ENCODE data around the gene FAM204A.

FAM204A gene

GRCh38 chr10:118332236-118332635 lies 9.9 kb downstream of the FAM204A start:
- DNase-seq (ENCODE audit: low spot score) (no peak), FAIRE-seq (no peak)

- no peak for FAIRE-seq
- DNase-seq (ENCODE audit: low spot score), result no peak
These were observed 11.6 kb downstream of the FAM204A start for GRCh38 chr10:118330295-118331076.

GRCh38 chr10:118324140-118324539 lies 18.0 kb downstream of the FAM204A start:
- DNase-seq (ENCODE audit: low spot score) (no peak), FAIRE-seq (no peak)

- no peak for FAIRE-seq
- no peak for DNase-seq (ENCODE audit: low spot score)
These were observed 20.2 kb downstream of the FAM204A start for GRCh38 chr10:118321724-118322575.

DNA sequence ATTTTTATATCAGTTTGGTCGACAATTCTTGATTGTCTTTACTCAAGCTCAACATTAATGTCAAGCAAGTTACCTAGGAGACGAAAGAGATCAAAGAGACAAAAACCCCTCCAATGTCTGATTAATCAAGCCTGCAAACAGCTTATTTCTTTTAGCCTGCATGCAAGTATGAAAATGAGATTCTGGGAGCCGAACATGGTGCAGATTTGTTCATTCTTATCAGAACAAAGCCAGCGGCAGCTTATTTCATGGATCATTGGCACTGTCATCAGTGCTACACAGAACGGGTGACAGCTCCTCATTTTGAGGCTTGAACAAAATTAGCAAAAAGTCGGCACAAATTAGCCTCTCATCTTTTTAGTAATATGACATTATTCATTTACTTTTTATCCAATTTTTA lies 26.5 kb downstream of the FAM204A start:
- FAIRE-seq (no peak), DNase-seq (ENCODE audit: low spot score) (no peak)

- FAIRE-seq (no peak), DNase-seq (ENCODE audit: low spot score) (no peak)
These were observed 27.2 kb downstream of the FAM204A start for GRCh38 chr10:118314882-118315281.

GRCh38 chr10:118311505-118311904 lies 30.6 kb downstream of the FAM204A start:
- FAIRE-seq, result no peak
- DNase-seq (ENCODE audit: low spot score), result no peak

DNA sequence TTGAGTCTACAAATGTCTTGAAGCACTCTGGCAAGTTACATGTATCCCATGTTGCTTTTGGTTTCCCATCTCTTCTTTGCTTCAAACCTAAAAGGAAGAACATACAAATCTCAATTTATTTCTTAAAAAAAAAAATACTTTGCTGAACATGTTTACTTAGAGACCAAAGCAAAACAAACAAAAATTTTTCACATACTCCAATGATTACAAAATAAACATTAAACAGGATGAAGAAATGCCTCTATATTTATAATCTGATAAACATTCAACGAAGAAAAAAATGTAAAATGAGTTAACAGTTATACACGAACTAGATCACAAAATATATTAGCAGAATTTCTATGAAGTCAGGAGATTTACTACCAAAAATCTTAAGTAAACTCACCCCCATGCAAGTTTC lies 31.3 kb downstream of the FAM204A start:
- no peak for DNase-seq (ENCODE audit: low spot score)

DNA sequence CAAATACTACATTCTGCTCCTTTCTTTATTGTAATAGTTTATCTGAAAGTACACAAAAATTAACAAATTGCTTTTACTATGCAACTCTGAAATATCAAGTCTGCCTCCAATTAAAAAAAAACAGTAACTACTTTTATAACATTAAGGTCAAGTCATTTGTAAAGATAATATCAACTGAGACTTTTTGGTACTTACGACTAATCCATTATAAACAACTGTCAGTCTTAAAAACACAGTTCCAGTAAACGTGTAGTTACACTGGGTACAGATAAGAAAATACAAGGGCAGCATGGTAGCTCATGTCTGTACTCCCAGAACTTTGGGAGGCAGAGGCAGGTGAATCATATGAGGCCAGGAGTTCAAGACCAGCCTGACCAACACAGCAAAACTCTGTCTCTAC lies 32.2 kb downstream of the FAM204A start:
- FAIRE-seq (no peak), DNase-seq (ENCODE audit: low spot score) (no peak)

More for the DNA sequence above, 31.3 kb downstream of the FAM204A start:
- no peak for FAIRE-seq

DNA sequence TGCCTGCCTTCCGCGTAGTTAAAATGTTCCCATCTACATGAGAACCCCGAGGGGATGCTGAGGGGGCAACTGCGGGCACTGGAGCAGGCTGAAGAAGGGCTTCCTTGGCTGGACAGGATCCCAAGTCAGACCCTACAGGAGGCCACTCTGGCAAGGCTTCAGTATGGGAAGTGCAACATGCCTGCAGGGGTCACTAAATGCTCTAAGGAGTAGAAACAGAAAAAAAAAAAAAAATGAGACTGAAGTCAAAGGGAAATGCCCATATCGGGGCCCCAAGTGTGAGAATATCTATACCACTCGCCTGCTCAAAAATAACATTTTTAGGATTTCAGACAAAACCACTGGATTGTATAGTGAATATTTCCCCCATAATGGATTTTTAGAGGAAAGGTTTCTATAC lies 33.5 kb downstream of the FAM204A start:
- DNase-seq (ENCODE audit: low spot score) (no peak), FAIRE-seq (no peak)

- DNase-seq (ENCODE audit: low spot score) (no peak), FAIRE-seq (no peak)
These were observed 34.3 kb downstream of the FAM204A start for GRCh38 chr10:118307859-118308258.

DNA sequence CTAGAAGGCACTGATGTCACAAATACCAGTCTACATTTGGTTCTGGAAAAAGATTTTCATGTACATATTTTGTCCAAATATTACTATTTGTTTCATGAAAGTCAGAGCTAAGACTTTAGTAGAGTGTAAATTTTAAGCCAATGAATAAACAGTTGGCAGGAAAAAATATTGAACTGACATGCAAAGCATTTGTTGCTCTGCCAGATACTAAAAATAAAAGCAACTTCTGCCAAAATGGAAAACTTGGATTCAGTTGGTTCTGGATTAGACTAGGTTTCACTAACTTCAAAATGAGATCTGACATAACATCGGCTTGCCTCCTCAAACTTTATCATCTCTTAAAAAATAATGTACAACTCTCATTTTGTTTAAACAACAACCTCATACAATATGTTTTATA lies 34.9 kb downstream of the FAM204A start:
- FAIRE-seq (no peak), DNase-seq (ENCODE audit: low spot score) (no peak)

- DNase-seq (ENCODE audit: low spot score) (no peak), FAIRE-seq (no peak)
These were observed 36.4 kb downstream of the FAM204A start for GRCh38 chr10:118305730-118306129.

DNA sequence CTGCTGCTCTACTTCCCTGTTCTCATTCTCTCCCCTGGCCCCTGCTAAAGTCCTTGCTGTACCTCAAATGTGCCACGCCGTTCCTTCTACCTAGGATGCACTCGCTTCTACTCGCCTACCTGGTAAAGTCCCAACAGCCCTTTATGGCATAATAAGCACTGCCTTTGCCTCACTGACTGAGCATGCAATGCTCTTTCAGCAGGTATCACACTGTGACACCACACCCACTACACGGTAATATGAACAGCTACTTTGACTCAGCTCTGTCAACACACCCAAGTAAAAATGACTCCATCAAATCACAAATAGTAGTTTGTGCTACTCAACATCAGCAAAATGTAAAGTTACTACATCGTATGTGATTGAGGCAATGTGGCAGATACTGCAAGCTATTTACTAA lies 37.6 kb downstream of the FAM204A start:
- DNase-seq (ENCODE audit: low spot score), result no peak
- no peak for FAIRE-seq

GRCh38 chr10:118301211-118301610 lies 40.9 kb downstream of the FAM204A start:
- FAIRE-seq (no peak), DNase-seq (ENCODE audit: low spot score) (no peak)

DNA sequence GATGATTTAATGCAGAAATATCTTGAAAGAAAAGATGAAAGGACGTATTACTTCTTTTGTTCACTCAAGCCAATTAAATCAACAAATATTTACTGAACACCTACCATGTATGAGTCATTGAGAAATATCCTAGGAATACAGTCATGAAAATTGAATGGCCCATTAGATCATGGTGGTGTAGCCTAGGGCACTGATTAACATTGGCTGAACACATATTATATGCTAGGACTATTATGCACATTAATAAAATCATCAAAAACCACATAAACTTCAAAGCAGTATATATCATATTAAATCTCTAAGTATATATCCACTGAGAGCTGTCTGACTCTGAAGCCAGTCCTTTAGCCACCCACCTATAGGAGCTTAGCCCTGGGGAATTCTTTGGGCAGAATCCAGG lies 41.8 kb downstream of the FAM204A start:
- no peak for DNase-seq (ENCODE audit: low spot score)
- FAIRE-seq, result no peak

DNA sequence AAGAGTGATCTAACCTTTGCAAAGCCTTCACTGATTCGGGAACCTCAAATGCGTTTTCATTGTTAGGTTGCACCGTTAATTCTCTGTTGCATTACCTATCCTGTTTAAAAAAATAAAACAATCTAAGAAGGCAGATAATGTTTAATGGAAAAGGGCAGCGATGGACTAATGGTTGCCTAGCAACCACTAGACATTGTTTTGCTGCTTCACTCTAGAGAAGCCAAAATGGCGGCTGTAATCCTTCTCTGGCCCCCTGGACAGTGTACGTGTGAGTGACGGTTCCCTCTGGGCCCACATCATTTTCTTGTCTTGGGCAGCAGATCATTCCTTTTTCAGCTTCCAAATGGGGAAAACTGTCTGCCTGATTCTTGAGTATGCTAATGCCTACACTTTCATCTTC lies 43.3 kb downstream of the FAM204A start:
- no peak for FAIRE-seq
- DNase-seq (ENCODE audit: low spot score), result no peak

DNA sequence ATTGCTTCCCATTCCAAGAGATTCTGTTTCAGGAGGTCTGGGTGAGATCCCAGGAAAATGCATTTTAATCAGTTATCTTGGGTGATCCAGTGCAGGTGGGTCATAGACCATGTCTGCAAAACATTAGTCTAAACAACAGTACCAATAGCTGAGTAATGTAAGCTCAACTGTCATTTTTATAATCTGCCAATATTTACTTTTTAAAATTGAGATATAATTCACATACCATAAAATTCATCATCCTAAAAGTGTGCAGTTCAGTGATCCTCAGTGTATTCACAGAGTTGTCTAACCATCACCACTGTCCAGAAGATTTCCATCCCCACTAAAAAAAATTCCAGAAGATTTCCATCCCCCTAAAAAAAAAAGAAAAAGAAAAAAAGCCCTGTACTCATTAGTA lies 51.0 kb downstream of the FAM204A start:
- FAIRE-seq, result no peak
- DNase-seq (ENCODE audit: low spot score), result no peak

GRCh38 chr10:118290471-118290995 lies 51.6 kb downstream of the FAM204A start:
- no peak for FAIRE-seq
- no peak for DNase-seq (ENCODE audit: low spot score)

GRCh38 chr10:118287076-118287806 lies 54.9 kb downstream of the FAM204A start:
- FAIRE-seq (no peak), DNase-seq (ENCODE audit: low spot score) (no peak)

GRCh38 chr10:118286051-118286838 lies 55.9 kb downstream of the FAM204A start:
- no peak for DNase-seq (ENCODE audit: low spot score)
- no peak for FAIRE-seq
